SK-N-SH treated with all-trans-retinoic acid at 6 μM for 48 hours (cell line): ENCODE data around the gene LYL1.

Source experiments
- ATAC-seq: fragments of 200-7000 bp; cut with Tn5 transposase; 3 replicates; pipeline ENCODE4 v1.9.1; 2020; ENCODE audit warnings: mild to moderate bottlenecking, moderate library complexity
- ARNTL ChIP-seq: fragments of 450-650 bp; formaldehyde crosslinking; IDR thresholded peaks from 2 replicates; pipeline ENCODE4 v1.5.0; 2020; ENCODE audit warnings: low read depth, mild to moderate bottlenecking, moderate library complexity, borderline replicate concordance
- BACH2 ChIP-seq: fragments of 250-450 bp; sonication (Bioruptor Pico); IDR thresholded peaks from 2 replicates; pipeline ENCODE4 v1.9.0; 2021; ENCODE audit warnings: mild to moderate bottlenecking, borderline replicate concordance
- CSDC2 ChIP-seq: fragments of 250-450 bp; sonication (Bioruptor Pico); IDR thresholded peaks from 2 replicates; pipeline ENCODE4 v1.5.0; 2020; ENCODE audit warnings: mild to moderate bottlenecking, moderate library complexity
- ESRRG ChIP-seq: fragments of 250-450 bp; sonication (Bioruptor Pico); IDR thresholded peaks from 2 replicates; pipeline ENCODE4 v1.6.1; 2021; ENCODE audit warnings: mild to moderate bottlenecking
- GLIS3 ChIP-seq: fragments of 250-450 bp; sonication (Bioruptor Pico); IDR thresholded peaks from 2 replicates; pipeline ENCODE4 v1.5.0; 2020; ENCODE audit warnings: mild to moderate bottlenecking, moderate library complexity
- OSR1 ChIP-seq: fragments of 250-450 bp; sonication (Bioruptor Pico); IDR thresholded peaks from 2 replicates; pipeline ENCODE4 v1.8.0; 2022; ENCODE audit warnings: moderate library complexity, mild to moderate bottlenecking, inconsistent platforms
- PATZ1 ChIP-seq: fragments of 250-450 bp; sonication (Bioruptor Pico); IDR thresholded peaks from 2 replicates; pipeline ENCODE4 v1.8.0; 2020; ENCODE audit warnings: mild to moderate bottlenecking, moderate library complexity, borderline replicate concordance
- PPARA ChIP-seq: fragments of 250-450 bp; sonication (Bioruptor Pico); IDR thresholded peaks from 2 replicates; pipeline ENCODE4 v1.5.0; 2020; ENCODE audit warnings: mild to moderate bottlenecking, borderline replicate concordance
- RARB ChIP-seq: fragments of 250-450 bp; sonication (Bioruptor Pico); IDR thresholded peaks from 2 replicates; pipeline ENCODE4 v1.8.0; 2021; ENCODE audit warnings: mild to moderate bottlenecking, moderate library complexity
- TCF4 ChIP-seq: fragments of 250-450 bp; sonication (Bioruptor Pico); IDR thresholded peaks from 2 replicates; pipeline ENCODE4 v1.8.0; 2021; ENCODE audit warnings: mild to moderate bottlenecking, moderate library complexity, borderline replicate concordance
- TOX ChIP-seq: fragments of 250-450 bp; sonication (Bioruptor Pico); IDR thresholded peaks from 2 replicates; pipeline ENCODE4 v1.8.0; 2021; ENCODE audit warnings: mild to moderate bottlenecking, moderate library complexity, borderline replicate concordance
- ZC3H10 ChIP-seq: fragments of 250-450 bp; sonication (Bioruptor Pico); IDR thresholded peaks from 2 replicates; pipeline ENCODE4 v1.5.1; 2021; ENCODE audit warnings: mild to moderate bottlenecking, moderate library complexity
- ZNF565 ChIP-seq: fragments of 450-650 bp; formaldehyde crosslinking; conservative IDR thresholded peaks from 2 replicates; pipeline ENCODE4 v1.5.0; 2020; ENCODE audit warnings: low read depth, mild to moderate bottlenecking, moderate library complexity
- ZNF70 ChIP-seq: fragments of 450-650 bp; formaldehyde crosslinking; IDR thresholded peaks from 2 replicates; pipeline ENCODE4 v1.5.0; 2020; ENCODE audit warnings: mild to moderate bottlenecking, moderate library complexity
- ZNF8 ChIP-seq: fragments of 450-650 bp; formaldehyde crosslinking; IDR thresholded peaks from 2 replicates; pipeline ENCODE4 v1.5.0; 2020; ENCODE audit warnings: mild to moderate bottlenecking, moderate library complexity
- TF ChIP-seq, protein P1 (sequence below): fragments of 250-450 bp; sonication (Bioruptor Pico); IDR thresholded peaks from 2 replicates; pipeline ENCODE4 v1.8.0; 2021; ENCODE audit warnings: low read depth, mild to moderate bottlenecking, moderate library complexity, borderline replicate concordance
- TF ChIP-seq, protein P2 (sequence below): fragments of 250-450 bp; sonication (Bioruptor Pico); IDR thresholded peaks from 2 replicates; pipeline ENCODE4 v1.5.0; 2020; ENCODE audit warnings: mild to moderate bottlenecking, moderate library complexity
- TF ChIP-seq, protein P3 (sequence below): fragments of 250-450 bp; sonication (Bioruptor Pico); IDR thresholded peaks from 2 replicates; pipeline ENCODE4 v1.5.1; 2021; ENCODE audit warnings: mild to moderate bottlenecking, moderate library complexity
- TF ChIP-seq, protein P4 (sequence below): fragments of 250-450 bp; sonication (Bioruptor Pico); IDR thresholded peaks from 2 replicates; pipeline ENCODE4 v1.5.1; 2020; ENCODE audit warnings: low read depth, mild to moderate bottlenecking, moderate library complexity

LYL1 gene

DNA sequence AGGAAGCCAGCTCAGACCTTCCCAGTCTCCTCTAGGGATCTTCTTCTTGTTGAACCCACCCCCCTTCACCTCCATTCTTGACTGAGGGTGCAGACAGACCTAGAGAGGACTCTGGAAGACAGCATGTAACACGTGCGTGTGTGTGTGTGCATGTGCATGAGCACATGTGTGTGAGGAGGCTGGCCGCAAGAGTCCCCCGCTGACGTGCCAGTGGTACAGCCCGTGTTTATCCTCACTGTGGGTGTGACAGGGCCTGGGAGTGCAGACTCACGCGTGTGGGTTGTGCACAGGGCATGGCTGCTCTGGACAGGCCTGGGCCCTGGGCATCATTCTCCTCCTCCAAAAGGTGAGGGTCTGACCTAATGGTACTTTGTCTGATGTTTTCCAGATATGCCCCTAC lies 26.3 kb downstream of the LYL1 start:
- TF ChIP-seq ZNF8 (CRISPR knock-in tag) (no peak), ESRRG (no peak), OSR1 (CRISPR knock-in tag) (no peak), RARB (CRISPR knock-in tag) (no peak)
- no peak for ATAC-seq

DNA sequence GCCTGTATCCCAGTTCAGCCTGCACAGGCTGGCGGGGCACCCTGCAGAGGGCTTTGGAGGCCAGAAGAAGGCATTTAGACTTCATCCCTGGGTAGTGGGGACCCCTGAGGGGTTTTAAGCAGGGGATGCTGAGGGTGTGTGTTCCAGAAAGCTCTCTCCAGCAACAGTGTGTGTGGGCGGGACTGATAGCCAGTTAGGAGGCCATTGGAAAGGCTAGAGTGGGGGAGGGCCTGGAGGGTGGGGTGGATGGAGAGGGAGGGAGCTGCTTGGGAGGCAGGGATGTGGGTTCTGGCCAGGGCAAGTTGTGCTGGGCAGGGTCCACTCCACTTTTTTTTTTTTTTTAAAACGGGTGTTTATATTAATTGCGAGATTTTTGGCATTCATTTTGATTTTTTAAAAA lies 28.3 kb downstream of the LYL1 start:
- no peak for TF ChIP-seq BACH2 (CRISPR knock-in tag)
- TF ChIP-seq ZC3H10: no peak
- no peak for TF ChIP-seq PATZ1 (CRISPR knock-in tag)
- TF ChIP-seq RARB (CRISPR knock-in tag): no peak
- TF ChIP-seq ZNF70 (CRISPR knock-in tag): no peak
- TF ChIP-seq, protein P1, sequence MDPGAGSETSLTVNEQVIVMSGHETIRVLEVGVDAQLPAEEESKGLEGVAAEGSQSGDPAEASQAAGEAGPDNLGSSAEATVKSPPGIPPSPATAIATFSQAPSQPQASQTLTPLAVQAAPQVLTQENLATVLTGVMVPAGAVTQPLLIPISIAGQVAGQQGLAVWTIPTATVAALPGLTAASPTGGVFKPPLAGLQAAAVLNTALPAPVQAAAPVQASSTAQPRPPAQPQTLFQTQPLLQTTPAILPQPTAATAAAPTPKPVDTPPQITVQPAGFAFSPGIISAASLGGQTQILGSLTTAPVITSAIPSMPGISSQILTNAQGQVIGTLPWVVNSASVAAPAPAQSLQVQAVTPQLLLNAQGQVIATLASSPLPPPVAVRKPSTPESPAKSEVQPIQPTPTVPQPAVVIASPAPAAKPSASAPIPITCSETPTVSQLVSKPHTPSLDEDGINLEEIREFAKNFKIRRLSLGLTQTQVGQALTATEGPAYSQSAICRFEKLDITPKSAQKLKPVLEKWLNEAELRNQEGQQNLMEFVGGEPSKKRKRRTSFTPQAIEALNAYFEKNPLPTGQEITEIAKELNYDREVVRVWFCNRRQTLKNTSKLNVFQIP (CRISPR knock-in tag): no peak
- no peak for TF ChIP-seq TCF4 (CRISPR knock-in tag)
- TF ChIP-seq ZNF565 (CRISPR knock-in tag): no peak
- TF ChIP-seq ARNTL (CRISPR knock-in tag): no peak
- TF ChIP-seq PPARA (CRISPR knock-in tag): no peak
- TF ChIP-seq, protein P2, sequence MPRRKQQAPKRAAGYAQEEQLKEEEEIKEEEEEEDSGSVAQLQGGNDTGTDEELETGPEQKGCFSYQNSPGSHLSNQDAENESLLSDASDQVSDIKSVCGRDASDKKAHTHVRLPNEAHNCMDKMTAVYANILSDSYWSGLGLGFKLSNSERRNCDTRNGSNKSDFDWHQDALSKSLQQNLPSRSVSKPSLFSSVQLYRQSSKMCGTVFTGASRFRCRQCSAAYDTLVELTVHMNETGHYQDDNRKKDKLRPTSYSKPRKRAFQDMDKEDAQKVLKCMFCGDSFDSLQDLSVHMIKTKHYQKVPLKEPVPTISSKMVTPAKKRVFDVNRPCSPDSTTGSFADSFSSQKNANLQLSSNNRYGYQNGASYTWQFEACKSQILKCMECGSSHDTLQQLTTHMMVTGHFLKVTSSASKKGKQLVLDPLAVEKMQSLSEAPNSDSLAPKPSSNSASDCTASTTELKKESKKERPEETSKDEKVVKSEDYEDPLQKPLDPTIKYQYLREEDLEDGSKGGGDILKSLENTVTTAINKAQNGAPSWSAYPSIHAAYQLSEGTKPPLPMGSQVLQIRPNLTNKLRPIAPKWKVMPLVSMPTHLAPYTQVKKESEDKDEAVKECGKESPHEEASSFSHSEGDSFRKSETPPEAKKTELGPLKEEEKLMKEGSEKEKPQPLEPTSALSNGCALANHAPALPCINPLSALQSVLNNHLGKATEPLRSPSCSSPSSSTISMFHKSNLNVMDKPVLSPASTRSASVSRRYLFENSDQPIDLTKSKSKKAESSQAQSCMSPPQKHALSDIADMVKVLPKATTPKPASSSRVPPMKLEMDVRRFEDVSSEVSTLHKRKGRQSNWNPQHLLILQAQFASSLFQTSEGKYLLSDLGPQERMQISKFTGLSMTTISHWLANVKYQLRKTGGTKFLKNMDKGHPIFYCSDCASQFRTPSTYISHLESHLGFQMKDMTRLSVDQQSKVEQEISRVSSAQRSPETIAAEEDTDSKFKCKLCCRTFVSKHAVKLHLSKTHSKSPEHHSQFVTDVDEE (CRISPR knock-in tag): no peak
- TF ChIP-seq TOX (CRISPR knock-in tag): no peak
- TF ChIP-seq, protein P3, sequence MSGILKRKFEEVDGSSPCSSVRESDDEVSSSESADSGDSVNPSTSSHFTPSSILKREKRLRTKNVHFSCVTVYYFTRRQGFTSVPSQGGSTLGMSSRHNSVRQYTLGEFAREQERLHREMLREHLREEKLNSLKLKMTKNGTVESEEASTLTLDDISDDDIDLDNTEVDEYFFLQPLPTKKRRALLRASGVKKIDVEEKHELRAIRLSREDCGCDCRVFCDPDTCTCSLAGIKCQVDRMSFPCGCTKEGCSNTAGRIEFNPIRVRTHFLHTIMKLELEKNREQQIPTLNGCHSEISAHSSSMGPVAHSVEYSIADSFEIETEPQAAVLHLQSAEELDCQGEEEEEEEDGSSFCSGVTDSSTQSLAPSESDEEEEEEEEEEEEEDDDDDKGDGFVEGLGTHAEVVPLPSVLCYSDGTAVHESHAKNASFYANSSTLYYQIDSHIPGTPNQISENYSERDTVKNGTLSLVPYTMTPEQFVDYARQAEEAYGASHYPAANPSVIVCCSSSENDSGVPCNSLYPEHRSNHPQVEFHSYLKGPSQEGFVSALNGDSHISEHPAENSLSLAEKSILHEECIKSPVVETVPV (CRISPR knock-in tag): no peak
- TF ChIP-seq GLIS3 (CRISPR knock-in tag): no peak
- TF ChIP-seq, protein P4, sequence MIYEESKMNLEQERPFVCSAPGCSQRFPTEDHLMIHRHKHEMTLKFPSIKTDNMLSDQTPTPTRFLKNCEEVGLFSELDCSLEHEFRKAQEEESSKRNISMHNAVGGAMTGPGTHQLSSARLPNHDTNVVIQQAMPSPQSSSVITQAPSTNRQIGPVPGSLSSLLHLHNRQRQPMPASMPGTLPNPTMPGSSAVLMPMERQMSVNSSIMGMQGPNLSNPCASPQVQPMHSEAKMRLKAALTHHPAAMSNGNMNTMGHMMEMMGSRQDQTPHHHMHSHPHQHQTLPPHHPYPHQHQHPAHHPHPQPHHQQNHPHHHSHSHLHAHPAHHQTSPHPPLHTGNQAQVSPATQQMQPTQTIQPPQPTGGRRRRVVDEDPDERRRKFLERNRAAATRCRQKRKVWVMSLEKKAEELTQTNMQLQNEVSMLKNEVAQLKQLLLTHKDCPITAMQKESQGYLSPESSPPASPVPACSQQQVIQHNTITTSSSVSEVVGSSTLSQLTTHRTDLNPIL (CRISPR knock-in tag): no peak
- TF ChIP-seq CSDC2 (CRISPR knock-in tag): no peak
- TF ChIP-seq OSR1 (CRISPR knock-in tag): no peak
- no peak for ATAC-seq

DNA sequence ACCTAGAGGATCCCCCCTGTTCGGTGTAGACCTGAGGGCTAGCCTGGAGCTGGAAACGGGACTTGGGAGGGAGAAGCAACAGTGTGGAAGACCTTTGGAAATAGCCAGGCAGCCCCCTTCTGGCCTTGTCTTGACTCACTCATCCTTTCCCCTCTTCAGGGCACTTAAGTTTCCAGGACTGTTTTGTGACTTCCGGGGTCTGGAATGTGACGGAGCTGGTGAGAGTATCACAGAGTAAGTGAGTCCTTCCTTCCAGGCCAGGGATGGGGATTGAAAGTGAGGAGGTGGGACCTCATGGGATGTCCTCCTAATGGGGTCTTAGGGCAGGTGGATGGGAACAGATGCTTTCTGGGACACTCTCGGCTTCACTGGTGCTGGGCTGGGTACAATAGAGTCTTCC lies 29.4 kb downstream of the LYL1 start:
- ATAC-seq: no peak
- TF ChIP-seq ESRRG (no peak), ZNF565 (CRISPR knock-in tag) (no peak), PPARA (CRISPR knock-in tag) (no peak), TCF4 (CRISPR knock-in tag) (no peak), ARNTL (CRISPR knock-in tag) (no peak), ZNF8 (CRISPR knock-in tag) (no peak), TOX (CRISPR knock-in tag) (no peak), PATZ1 (CRISPR knock-in tag) (no peak), ZC3H10 (no peak), ZNF70 (CRISPR knock-in tag) (no peak), BACH2 (CRISPR knock-in tag) (no peak)
- TF ChIP-seq, protein P3 (CRISPR knock-in tag): no peak
- TF ChIP-seq, protein P4 (CRISPR knock-in tag): no peak
